ENCODE data around the gene CALCR. TPM values are rescaled to one million over a fixed set of nuclear protein-coding genes. Genes with fewer than 3 reads are reported as not detected.

The CALCR gene
- total RNA-seq, 4 donors from 2014 or later = 0.39 to 0.78 (median 0.64) TPM; not detected in 1

DNA sequence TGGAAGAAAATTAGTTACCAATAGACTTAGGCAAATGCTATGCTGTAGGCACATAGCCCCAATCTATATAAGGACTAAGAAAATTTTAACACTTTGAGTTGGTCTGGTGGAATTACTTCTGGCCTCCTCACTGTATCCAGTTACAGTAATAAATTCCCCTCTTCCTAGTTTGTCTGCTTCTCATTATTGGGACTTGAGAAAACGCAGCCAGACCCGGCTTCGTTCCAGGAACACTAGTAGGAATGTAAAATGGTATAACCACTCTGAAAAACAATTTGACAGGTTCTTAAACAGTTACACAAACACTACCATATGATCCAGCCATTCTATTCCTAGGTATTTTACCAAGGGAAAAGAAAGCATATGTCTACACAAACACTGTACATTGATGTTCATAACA lies 192.2 kb downstream of the CALCR start:
- ATAC-seq (no peak), DNase-seq (no peak)
- Histone ChIP-seq H3K27ac (no peak overlapping the region), H3K36me3 (no peaks in the 10 kb centered on the region), H3K27me3 (no peaks in the 10 kb centered on the region), H3K9me3 (no peaks in the 10 kb centered on the region), H3K4me3 (no peak overlapping the region), H3K4me1 (no peaks in the 10 kb centered on the region)
- no peak for TF ChIP-seq POLR2A (IDR thresholded peaks at IDR 0.05)
- TF ChIP-seq, protein P1, sequence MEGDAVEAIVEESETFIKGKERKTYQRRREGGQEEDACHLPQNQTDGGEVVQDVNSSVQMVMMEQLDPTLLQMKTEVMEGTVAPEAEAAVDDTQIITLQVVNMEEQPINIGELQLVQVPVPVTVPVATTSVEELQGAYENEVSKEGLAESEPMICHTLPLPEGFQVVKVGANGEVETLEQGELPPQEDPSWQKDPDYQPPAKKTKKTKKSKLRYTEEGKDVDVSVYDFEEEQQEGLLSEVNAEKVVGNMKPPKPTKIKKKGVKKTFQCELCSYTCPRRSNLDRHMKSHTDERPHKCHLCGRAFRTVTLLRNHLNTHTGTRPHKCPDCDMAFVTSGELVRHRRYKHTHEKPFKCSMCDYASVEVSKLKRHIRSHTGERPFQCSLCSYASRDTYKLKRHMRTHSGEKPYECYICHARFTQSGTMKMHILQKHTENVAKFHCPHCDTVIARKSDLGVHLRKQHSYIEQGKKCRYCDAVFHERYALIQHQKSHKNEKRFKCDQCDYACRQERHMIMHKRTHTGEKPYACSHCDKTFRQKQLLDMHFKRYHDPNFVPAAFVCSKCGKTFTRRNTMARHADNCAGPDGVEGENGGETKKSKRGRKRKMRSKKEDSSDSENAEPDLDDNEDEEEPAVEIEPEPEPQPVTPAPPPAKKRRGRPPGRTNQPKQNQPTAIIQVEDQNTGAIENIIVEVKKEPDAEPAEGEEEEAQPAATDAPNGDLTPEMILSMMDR (IDR thresholded peaks at IDR 0.05 in 4 of 5, conservative IDR thresholded peaks at IDR 0.05 in 1 of 5) = no peak
- in situ Hi-C loops (cut with MboI; ENCODE audit: low sequenced_read_pairs in 4 of 4) (no loop called here), intact Hi-C loops (cut with DNase I; ENCODE audit: low total_unique reads) (no loop called here)

DNA sequence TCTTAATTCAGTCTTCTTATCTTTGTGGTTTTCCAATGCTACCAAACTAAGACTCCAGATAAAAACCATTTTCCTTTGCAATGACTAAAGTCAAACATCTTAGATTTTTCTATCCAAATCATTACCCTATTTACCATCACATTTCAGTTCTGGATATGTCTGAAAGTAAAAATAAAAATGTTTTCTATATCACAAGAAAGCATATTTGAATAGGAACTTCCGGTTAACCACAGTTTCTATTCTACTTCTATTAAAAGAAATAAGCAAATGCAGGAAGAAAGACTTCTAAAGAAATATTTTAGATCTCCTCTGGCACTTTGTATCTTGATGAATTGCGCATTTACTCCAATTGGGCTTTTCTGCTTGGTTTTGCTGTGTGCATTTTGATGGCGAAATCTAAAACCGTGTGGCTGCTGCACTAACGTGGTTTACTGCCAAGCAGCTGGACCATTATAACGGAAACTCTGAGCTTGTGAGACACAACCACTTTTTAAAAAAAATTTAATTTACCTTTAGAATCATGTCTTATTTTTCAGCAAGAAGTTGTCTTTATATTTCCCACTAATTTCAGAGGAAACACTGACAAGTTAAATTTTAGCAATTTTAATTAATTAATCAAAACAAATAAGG lies 196.3 kb downstream of the CALCR start:
- Histone ChIP-seq H3K36me3 (no peaks in the 10 kb centered on the region), H3K4me3 (no peak overlapping the region), H3K27me3 (no peaks in the 10 kb centered on the region), H3K9me3 (no peaks in the 10 kb centered on the region), H3K27ac (no peak overlapping the region), H3K4me1 (no peaks in the 10 kb centered on the region)
- in situ Hi-C loops (cut with MboI; ENCODE audit: low sequenced_read_pairs in 4 of 4) = no loop called here
- intact Hi-C loops (cut with DNase I; ENCODE audit: low total_unique reads) = no loop called here
- TF ChIP-seq POLR2A (IDR thresholded peaks at IDR 0.05) = no peak
- TF ChIP-seq, protein P1 (IDR thresholded peaks at IDR 0.05 in 4 of 5, conservative IDR thresholded peaks at IDR 0.05 in 1 of 5) = no peak
- DNase-seq (no peak), ATAC-seq (no peak)

DNA sequence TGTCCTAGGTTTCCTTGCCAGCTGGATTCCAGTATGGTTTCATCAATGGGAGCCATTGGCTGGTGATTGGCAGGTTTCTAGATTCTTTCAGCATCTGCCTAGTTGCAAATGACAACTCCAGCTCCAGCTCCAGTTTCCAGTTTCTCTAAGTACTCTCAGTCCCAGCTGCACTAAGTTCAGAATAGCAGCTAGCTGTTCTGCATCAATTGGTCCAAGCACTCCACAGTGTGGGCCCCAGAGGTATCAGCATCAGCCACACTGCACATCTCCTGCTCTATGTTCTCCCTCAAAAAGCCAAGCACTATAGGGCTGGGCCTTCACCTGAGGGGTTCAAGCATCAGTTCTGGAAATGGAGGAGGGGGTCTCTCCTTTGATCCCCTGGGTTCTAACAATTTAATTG lies 198.9 kb downstream of the CALCR start:
- in situ Hi-C loops (cut with MboI; ENCODE audit: low sequenced_read_pairs in 4 of 4) (no loop called here), intact Hi-C loops (cut with DNase I; ENCODE audit: low total_unique reads) (no loop called here)
- Histone ChIP-seq H3K27ac (no peak overlapping the region), H3K4me3 (no peak overlapping the region), H3K9me3 (no peaks in the 10 kb centered on the region), H3K27me3 (no peaks in the 10 kb centered on the region), H3K36me3 (no peaks in the 10 kb centered on the region), H3K4me1 (no peaks in the 10 kb centered on the region)
- ATAC-seq (no peak), DNase-seq (no peak)
- TF ChIP-seq, protein P1 (IDR thresholded peaks at IDR 0.05 in 4 of 5, conservative IDR thresholded peaks at IDR 0.05 in 1 of 5) = no peak

MicroRNAs encoded within 50 kb of the gene (microRNA counts, 767-probe panel; counts per million panel counts)
- microRNA hsa-miR-489 (3,981 to 5,543 counts per million in 2 donors), microRNA hsa-miR-653 (356 to 448 counts per million in 2 donors)

Small RNA genes lying within 50 kb of the gene (microRNA-seq; reads per million reads assigned to microRNA genes)
- 85.4 to 166 reads per million in 2 donors for gene MIR489 (ENCODE audit: borderline replicate concordance in 2 of 2)
- 62.3 to 95.8 reads per million in 2 donors for gene MIR653 (ENCODE audit: borderline replicate concordance in 2 of 2)

Measured in gastrocnemius medialis (tissue), 4 donors.